NK-92 treated with Interleukin-12 subunit alpha and Interleukin-12 subunit beta, amount 100 ng/mL, for 24 hours (cell line): Measurements from ENCODE around the gene P3R3URF.

Experiments
- DNase-seq: peaks from one replicate; lab custom pipeline; 2025; lab: John Stamatoyannopoulos, UW

Gene P3R3URF

DNA sequence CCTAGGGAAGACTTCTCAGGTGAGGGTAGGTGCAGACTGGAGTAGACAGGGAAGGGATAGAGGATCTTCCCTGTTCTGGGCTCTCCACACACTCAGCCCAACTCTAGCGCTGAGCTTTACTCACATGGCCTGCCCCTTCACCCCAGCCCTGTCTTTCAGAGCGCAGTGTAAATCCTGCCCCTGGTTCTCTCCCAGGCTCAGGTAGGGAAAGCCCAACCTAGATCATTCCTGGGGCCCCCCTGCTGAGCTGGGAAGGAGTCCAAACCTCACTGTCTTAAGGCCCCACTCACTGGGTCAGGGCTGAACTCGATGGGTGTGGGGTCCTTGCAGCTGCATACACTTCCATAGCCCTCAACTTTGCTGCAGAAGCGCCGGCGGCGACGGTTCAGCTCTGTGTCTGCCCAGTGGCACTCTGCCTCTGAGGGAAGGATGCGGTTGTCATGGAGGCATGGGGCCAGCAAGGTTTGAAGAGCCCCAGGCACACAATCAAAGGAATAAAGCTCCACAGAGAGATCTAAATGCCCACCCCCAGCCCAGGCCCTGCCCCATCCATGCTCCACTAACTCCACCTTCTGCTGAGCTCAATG lies 17.8 kb upstream of the P3R3URF start:
- no peak for DNase-seq

DNA sequence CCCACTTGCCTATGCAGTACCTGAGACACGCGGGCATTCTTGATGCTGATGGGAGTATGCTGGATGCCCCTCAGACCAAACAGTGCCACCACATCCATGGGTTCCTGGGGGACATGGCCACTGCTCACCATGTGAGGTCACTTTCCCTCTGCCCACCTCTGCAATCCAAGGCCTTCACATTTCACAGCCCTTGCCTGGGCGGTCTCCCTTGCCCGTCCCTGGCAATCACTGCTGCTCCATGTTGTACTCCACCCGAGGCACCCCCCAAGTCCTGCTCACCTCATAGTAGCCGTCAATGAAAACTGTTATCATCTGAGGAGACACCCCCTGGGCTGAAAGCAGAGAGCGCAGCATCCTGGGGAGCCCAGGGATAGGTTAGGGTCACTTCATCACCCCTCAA lies 17.0 kb upstream of the P3R3URF start:
- DNase-seq = no peak

DNA sequence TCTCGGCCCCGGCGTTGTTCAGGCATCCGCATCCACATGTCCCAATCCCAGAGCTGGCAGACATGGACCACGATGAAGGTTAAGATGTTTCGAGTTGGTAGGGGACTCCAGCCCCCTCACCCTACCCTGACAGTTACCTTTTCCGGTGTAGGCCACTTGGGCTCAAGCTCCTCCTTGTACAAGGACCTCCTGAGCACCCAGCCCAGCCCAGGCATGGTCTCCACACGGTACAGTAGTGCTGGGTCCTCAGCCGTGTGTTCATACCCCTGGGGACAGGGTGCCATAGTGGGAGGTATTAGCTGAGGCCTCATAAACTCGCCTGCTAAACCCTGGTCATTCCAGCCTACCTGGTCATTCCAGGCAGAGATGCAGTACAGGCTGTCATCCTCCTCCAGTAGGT lies 15.9 kb upstream of the P3R3URF start:
- no peak for DNase-seq

GRCh38 chr1:46191033-46191701 lies 14.9 kb upstream of the P3R3URF start:
- DNase-seq = no peak

GRCh38 chr1:46190539-46190938 lies 14.3 kb upstream of the P3R3URF start:
- DNase-seq = no peak

GRCh38 chr1:46188295-46189030 lies 12.2 kb upstream of the P3R3URF start:
- no peak for DNase-seq

- DNase-seq = no peak
These were observed 11.0 kb upstream of the P3R3URF start for GRCh38 chr1:46187106-46187869.

DNA sequence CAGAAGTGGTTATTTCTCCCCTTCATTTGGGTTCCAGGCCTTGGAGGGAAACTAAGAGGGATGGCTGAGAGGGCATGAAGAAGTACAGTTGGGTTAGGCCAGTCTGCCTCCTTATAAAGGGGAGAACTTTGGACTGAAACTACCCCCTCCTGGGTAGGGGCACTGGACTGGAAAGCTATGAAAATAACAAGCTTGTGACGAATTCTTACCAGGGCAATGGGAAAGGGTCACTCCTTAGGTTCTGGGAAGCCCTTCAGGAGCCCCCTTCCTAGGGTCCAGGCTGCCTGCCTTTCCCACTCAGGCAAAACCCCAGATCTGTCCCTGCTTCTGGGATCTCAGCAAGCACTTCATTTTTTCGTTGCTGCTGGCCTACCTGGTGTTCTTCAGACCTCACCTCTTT lies 9.8 kb upstream of the P3R3URF start:
- no peak for DNase-seq

DNA sequence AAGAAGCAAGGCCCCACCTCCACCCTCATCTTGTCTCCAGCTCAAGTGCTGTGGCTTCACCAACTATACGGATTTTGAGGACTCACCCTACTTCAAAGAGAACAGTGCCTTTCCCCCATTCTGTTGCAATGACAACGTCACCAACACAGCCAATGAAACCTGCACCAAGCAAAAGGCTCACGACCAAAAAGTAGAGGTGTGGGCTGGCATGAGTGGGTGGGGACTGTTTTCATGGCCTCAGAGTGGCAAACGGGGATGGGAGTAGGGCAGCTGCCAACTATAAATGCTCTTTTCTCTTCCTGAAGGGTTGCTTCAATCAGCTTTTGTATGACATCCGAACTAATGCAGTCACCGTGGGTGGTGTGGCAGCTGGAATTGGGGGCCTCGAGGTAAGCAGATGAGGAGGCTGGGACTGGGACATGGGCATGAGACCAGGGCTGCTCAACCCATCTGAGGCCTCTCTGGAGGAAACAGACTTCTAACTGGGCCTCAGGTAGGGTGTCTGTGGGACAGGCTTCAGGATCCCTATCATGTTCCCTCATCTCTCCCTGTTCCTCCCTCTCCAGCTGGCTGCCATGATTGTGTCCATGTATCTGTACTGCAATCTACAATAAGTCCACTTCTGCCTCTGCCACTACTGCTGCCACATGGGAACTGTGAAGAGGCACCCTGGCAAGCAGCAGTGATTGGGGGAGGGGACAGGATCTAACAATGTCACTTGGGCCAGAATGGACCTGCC lies 8.8 kb upstream of the P3R3URF start:
- no peak for DNase-seq

GRCh38 chr1:46183926-46184557 lies 7.8 kb upstream of the P3R3URF start:
- DNase-seq = no peak

GRCh38 chr1:46183079-46183847 lies 7.0 kb upstream of the P3R3URF start:
- DNase-seq = no peak

DNA sequence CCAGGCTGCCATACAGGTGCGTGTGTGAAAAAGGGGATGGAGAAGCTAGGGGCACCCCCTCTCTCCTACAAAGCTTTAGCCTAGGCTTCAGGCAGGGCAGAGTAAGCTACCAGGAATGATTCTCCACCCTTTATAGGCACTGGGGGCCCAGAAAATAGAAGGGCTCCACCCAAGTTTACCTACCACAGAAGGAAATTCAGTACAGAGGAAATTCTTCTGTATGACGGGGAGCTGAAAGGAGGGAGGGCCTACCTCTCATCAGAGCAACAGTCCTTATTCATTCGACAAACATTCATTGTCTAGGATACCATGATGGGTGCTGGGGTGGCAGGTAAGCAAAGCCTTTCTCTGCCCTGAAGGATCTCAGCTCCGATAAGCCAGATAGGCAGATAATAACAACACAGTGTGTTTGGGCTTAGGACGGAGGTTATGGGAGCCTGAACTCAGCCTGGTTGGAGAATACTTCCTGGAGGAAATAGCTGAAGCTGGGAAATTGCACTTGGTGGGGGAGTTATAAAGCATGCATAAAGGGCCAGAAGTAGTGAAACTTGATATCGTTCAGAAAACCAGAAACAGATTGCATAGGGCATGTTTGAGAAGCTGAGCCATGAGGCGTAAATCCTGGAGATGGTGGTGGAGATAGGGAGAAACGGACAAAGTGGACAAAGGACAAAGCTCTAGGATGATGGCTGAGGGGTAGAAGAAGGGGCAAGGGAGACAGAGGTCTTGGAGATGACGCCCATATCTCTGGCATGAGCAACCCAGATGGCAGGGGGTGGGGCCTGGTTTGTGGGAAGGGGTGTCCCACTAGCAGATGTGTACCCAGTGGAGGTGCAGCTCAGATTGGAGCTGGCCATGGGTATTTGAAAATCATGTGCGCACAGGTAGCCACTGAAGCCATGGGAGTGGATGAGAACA lies 5.3 kb upstream of the P3R3URF start:
- no peak for DNase-seq

DNA sequence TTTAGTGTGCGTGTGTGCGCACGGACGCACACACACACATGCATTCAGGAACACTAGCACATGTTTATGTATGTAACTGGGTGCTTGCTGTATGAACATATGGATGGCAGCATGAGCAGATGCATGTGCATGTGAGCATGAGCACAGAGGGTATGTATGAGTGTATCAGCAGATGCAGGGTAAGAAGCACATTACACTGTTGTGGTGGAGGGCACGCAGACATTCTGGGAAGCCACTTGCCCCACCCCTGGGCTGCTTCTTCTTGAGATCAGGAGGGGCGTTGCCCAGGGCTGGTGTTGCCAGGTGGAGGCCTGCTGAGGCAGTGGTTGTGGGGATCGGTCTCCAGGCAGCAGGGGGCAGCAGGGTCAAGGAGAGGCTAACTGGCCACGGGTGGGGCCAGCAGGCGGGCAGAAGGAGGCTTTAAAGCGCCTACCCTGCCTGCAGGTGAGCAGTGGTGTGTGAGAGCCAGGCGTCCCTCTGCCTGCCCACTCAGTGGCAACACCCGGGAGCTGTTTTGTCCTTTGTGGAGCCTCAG lies 3.9 kb upstream of the P3R3URF start:
- DNase-seq = no peak

GRCh38 chr1:46179138-46180081 lies 3.1 kb upstream of the P3R3URF start:
- DNase-seq = peak; percentile 32

DNA sequence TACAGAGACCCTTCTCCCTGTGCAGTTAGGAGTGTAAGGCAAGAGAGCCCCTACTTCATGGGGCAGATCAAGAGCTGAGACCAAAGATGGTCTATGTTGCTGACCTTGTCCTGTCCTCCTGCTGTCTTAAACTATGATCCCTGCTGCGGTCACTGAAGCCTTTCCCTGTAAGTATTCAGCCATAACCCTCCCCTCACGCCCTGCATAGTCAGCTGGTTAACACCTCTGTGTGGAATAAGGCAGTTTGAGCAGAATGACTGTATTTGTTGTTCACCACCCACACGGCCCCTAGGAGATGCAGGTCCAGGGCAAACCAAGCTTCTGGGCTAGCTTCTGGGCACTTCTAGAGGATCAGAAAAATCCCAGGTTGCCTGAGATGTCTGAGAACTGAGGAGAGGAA lies 1.0 kb downstream of the P3R3URF start:
- DNase-seq = no peak

- no peak for DNase-seq
These were observed 1.6 kb downstream of the P3R3URF start, which contains the start of gene TSPAN1 for GRCh38 chr1:46174448-46175231. Gene TSPAN1, plus strand, starts transcription at chr1:46175087. Its CDS starts 6,021 bp downstream, at chr1:46181108.

DNA sequence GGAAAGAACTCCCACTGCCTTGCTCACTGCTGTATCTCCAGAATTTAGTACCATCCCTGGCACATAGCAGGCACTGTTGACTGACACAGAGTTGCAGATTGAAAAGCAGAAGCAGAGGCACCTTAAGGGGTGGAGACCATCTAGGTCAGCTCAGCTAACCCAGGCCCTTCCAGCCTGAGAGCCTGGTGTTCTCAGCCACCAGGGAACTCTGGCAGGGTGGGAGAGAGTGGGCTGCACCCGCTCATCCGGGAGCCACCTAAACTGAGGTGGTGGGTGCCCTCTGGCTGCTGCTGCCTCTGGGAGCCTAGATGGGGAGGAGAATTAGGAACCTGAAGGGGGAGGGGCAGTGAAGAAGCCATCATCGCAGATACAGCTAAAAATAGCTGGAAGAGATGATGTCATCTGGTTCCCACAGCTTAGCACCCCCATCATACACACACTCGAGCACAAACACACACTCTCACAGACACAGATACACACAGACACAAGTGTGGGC lies 2.9 kb downstream of the P3R3URF start:
- no peak for DNase-seq
